Esophagus squamous epithelium (tissue), 5 donors: ENCODE data around the gene TMPRSS11A. TPM values are rescaled to one million over a fixed set of nuclear protein-coding genes. Genes with fewer than 3 reads are reported as not detected.
A peak's percentile ranks its signal among the peaks of the same experiment; 100 is the strongest.

Experiments
- DNase-seq: peaks from one replicate; lab custom pipeline; 2025; lab: John Stamatoyannopoulos, UW
- H3K27ac ChIP-seq, 4 donors: fragments of 200-600 bp; sonication (generic); one replicate each; pipeline ENCODE4 v1.5.1; 2016 to 2019; ENCODE audit warnings: mild to moderate bottlenecking in 1 of 4
- H3K27me3 ChIP-seq, 4 donors: fragments of 200-600 bp; sonication (generic); 1 replicate in 3 of 4; 2 replicates in 1 of 4; pipeline versions ENCODE4 v1.5.1 to v1.6.0; 2017 to 2021; ENCODE audit warnings: antibody characterized with exemption in 1 of 4
- H3K36me3 ChIP-seq, 3 donors: fragments of 200-600 bp; sonication (generic); one replicate each; pipeline ENCODE4 v1.5.1; 2016 to 2019
- H3K4me1 ChIP-seq, 3 donors: fragments of 200-600 bp; sonication (generic); one replicate each; pipeline ENCODE4 v1.5.1; 2017 to 2019
- H3K4me3 ChIP-seq, 4 donors: fragments of 200-600 bp; sonication (generic); 1 replicate in 3 of 4; 2 replicates in 1 of 4; pipeline ENCODE4 v1.5.1; 2016 to 2019; ENCODE audit warnings: mild to moderate bottlenecking in 2 of 4, moderate library complexity in 1 of 4
- H3K9me3 ChIP-seq, 3 donors: fragments of 200-600 bp; sonication (generic); one replicate each; pipeline ENCODE4 v1.5.1; 2016 to 2019
- CTCF ChIP-seq, 6 experiments: fragments of 450-650 bp in 4 of 6; fragments of 200-600 bp in 2 of 6; sonication (generic) in 2 of 6; IDR thresholded peaks; one replicate each; pipeline ENCODE4 v1.5.1; 2016 to 2019; ENCODE audit warnings: antibody characterized with exemption in 6 of 6, mild to moderate bottlenecking in 4 of 6, moderate library complexity in 4 of 6
- POLR2A ChIP-seq, 4 donors: fragments of 450-650 bp; IDR thresholded peaks; one replicate each; pipeline ENCODE4 v1.6.1; 2017; ENCODE audit warnings: antibody characterized with exemption in 4 of 4, mild to moderate bottlenecking in 4 of 4, moderate library complexity in 3 of 4
- WGBS, 2 donors: methylation state at CpG; one replicate each; pipeline ENCODE4 v1.1.5; 2018; 5-methylcytosine and 5-hydroxymethylcytosine counted together
- intact Hi-C: fragments of 100-400 bp; cut with DNase I; formaldehyde crosslinking; loops from one replicate; pipeline ENCODE4 v1.15.0; 2022
- total RNA-seq, 4 donors: library from RNA; depleted of rRNA; stranded (reverse); fragments of >200 nt; gene quantifications; one replicate each; pipeline ENCODE4 v1.1.0, GENCODE V29; 2016
- donor health status: DM: yes; HTN: yes; CAD: no.

Gene TMPRSS11A
- total RNA-seq, 4 donors from 2014 or later = 36.6 to 153 (median 93.2) TPM

- peak overlapping the region in 3 of 4 donors; percentile 66 to 74 (median 69) for H3K27ac ChIP-seq
- TF ChIP-seq CTCF (IDR thresholded peaks at IDR 0.05) = no peak
- TF ChIP-seq POLR2A (IDR thresholded peaks at IDR 0.05) = no peak
- intact Hi-C loops = no loop called here
- H3K36me3 ChIP-seq = no peaks in the 10 kb centered on the region
- H3K9me3 ChIP-seq = peaks cover 0 to 5% (median 0%) of the 10 kb centered on the region in 3 donors
- no peaks in the 10 kb centered on the region for H3K27me3 ChIP-seq
- no peak overlapping the region for H3K4me3 ChIP-seq
- 23 to 38% methylated on average over 2 of the region's 2 CpGs for WGBS, 2 donors
- no peak for DNase-seq
- peaks cover 0 to 33% (median 0%) of the 10 kb centered on the region in 3 donors for H3K4me1 ChIP-seq
Observed at GRCh38 chr4:67940506-67940905, 22.8 kb downstream of the TMPRSS11A start.

GRCh38 chr4:67939195-67939594 lies 24.1 kb downstream of the TMPRSS11A start:
- DNase-seq = no peak
- Histone ChIP-seq H3K36me3 (no peaks in the 10 kb centered on the region), H3K4me3 (no peak overlapping the region), H3K4me1 (peaks cover 4 to 46% (median 11%) of the 10 kb centered on the region in 3 donors), H3K9me3 (peaks cover 0 to 5% (median 0%) of the 10 kb centered on the region in 3 donors), H3K27ac (no peak overlapping the region), H3K27me3 (no peaks in the 10 kb centered on the region)
- TF ChIP-seq CTCF (IDR thresholded peaks at IDR 0.05) (no peak), POLR2A (IDR thresholded peaks at IDR 0.05) (no peak)
- WGBS, 2 donors = 65 to 85% methylated on average over 3 of the region's 3 CpGs
- intact Hi-C loops = no loop called here

GRCh38 chr4:67935888-67936287 lies 27.4 kb downstream of the TMPRSS11A start:
- H3K4me3 ChIP-seq = no peak overlapping the region
- intact Hi-C loops = no loop called here
- H3K36me3 ChIP-seq = no peaks in the 10 kb centered on the region
- H3K9me3 ChIP-seq = peaks cover 0 to 5% (median 0%) of the 10 kb centered on the region in 3 donors
- TF ChIP-seq POLR2A (IDR thresholded peaks at IDR 0.05) (no peak), CTCF (IDR thresholded peaks at IDR 0.05) (no peak)
- 43 to 49% methylated on average over 2 of the region's 2 CpGs for WGBS, 2 donors
- H3K27ac ChIP-seq = peak overlapping the region in 3 of 4 donors; percentile 77 to 87 (median 81)
- H3K27me3 ChIP-seq = no peaks in the 10 kb centered on the region
- peaks cover 4 to 70% (median 22%) of the 10 kb centered on the region in 3 donors for H3K4me1 ChIP-seq
- DNase-seq = no peak

GRCh38 chr4:67934628-67935027 lies 28.7 kb downstream of the TMPRSS11A start:
- H3K4me1 ChIP-seq = peaks cover 4 to 70% (median 28%) of the 10 kb centered on the region in 3 donors
- H3K36me3 ChIP-seq = no peaks in the 10 kb centered on the region
- TF ChIP-seq POLR2A (IDR thresholded peaks at IDR 0.05) = no peak
- no peak for TF ChIP-seq CTCF (IDR thresholded peaks at IDR 0.05)
- WGBS, 2 donors = 13% methylated on average over 2 of the region's 2 CpGs
- intact Hi-C loops = no loop called here
- H3K27ac ChIP-seq = peak overlapping the region; percentile 64 to 87 (median 79)
- no peak for DNase-seq
- no peak overlapping the region for H3K4me3 ChIP-seq
- peaks cover 0 to 5% (median 0%) of the 10 kb centered on the region in 3 donors for H3K9me3 ChIP-seq
- H3K27me3 ChIP-seq = no peaks in the 10 kb centered on the region

GRCh38 chr4:67933755-67934154 lies 29.5 kb downstream of the TMPRSS11A start:
- H3K27me3 ChIP-seq = no peaks in the 10 kb centered on the region
- DNase-seq = no peak
- peak overlapping the region; percentile 49 to 87 (median 79) for H3K27ac ChIP-seq
- TF ChIP-seq CTCF (IDR thresholded peaks at IDR 0.05) (no peak), POLR2A (IDR thresholded peaks at IDR 0.05) (no peak)
- peaks cover 0 to 4% (median 0%) of the 10 kb centered on the region in 3 donors for H3K9me3 ChIP-seq
- peaks cover 4 to 75% (median 28%) of the 10 kb centered on the region in 3 donors for H3K4me1 ChIP-seq
- H3K4me3 ChIP-seq = no peak overlapping the region
- intact Hi-C loops = no loop called here
- 26 to 29% methylated on average over 1 of the region's 1 CpG for WGBS, 2 donors
- H3K36me3 ChIP-seq = no peaks in the 10 kb centered on the region
